HG02759 (cell line): ENCODE data around the gene SORBS1.

Source experiments
- ATAC-seq: cut with Tn5 transposase; IDR thresholded peaks from one replicate; pipeline ENCODE4 v1.9.1; 2021; ENCODE audit warnings: mild to moderate bottlenecking, moderate library complexity; ENCODE audit not compliant: unreplicated experiment

SORBS1 gene

DNA sequence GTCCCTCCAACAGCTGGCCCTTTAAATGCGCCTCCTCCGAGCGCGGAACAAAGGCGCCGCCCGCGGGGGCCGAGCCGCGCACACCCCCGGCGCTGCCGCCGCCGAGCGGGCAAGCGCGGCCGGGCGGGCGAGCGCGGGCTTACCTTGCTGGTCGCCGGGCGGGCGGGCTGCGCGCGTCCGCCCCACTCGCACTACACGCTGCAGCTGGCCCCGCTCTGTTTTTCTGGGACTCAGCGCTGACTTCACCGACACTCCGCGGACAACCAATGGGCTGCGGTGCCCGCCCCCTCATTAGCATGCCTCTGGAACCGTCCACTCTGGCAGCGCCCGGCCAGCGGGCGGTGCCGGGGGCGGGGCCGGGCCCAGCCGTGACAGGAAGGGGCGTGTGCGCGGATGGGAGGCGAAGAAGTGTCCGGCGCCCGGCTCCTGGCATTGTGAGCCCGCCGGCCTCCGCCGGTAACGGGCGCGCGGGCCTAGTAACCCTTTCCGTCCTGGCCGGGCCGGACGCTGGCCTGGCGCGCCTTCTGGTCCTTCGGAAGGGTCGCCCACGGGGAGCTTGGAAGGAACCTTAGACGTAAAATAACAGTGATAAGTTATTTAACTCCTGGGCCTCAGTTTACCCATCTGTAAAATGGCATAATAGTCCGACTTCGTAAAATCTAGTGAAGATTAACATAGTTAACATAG is at the start of gene SORBS1:
Gene SORBS1, minus strand, starts transcription at position 195 of the 687 bp plus-strand sequence. CDS start 120,236 bp downstream, outside the sequence.
- ATAC-seq = peak; percentile 100

DNA sequence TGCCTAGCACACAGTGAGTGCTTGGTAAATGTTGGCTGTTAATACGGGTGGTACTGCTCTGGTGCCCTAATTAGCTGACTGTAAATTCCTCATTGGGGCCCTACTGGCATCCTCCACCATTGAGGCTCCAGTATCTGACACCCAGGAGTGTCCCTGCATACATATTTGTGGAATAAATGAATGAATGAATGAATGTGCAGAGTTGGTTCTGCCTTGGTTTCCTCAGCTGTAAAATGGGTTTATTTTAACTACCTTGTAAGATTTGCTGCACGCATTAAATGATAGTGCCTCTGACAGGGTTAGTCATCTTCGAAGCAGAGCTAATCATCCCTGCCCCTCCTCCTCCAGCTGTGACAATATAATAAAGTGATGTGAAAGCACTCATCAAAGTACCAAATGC is 49.6 kb upstream of the SORBS1 start:
- no peak for ATAC-seq

DNA sequence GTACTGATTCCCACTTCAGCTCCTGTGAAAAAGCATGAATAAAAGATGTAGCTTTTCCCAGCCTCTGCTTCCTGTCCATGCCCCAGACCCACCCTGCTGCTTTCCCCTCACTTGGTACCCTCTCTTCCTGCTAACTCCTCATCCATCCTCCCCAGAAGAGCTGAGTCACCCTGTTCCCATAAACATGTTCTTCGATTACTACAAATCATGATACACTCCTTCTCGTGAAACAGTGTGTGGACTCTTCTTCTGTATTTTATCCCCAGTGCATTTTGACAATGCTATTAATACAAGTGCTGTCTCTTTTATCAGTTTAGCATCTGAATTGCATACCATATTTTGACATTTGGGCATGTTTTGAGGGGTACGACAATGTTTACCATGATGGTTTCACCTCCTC is 45.8 kb upstream of the SORBS1 start:
- no peak for ATAC-seq

DNA sequence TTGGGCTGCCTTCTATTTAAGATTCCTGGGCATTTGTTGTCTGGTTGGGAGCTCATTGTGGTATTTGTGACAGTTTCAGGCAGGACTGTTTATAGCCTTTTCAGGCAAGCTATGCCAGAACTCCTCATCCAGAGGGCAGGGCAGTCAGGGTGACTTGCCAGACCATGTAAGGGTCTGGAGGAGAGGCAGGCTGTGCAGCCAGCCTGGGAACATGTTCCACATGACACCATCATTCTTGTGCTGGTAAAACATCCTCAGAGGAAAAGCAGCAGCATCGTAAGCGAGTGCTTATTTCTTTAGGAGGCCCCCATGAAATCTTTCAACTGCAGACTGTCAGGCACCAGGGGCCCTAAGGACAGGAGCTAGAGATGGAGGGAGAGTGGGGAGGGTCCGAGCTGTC is 44.0 kb upstream of the SORBS1 start:
- no peak for ATAC-seq

- no peak for ATAC-seq
These were observed 43.5 kb upstream of the SORBS1 start for GRCh38 chr10:95604630-95605029.

DNA sequence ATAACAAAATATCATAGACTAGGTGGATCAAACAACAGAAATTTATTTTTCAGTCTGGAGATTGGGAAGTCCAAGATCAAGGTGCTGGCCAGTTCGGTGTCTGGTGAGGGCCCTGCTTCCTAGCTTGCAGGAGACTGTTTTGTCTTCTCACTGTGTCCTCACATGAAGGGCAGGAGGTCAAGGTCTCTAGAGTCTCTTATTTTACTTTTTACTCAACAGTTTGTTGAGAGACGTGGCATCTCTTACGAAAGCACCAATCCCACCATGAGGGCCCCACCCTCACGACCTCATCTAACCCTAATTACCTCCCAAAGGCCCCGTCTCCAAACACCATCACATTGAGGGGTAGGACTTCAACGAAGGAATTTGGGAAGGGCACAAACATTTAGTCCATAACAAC is 41.2 kb upstream of the SORBS1 start:
- no peak for ATAC-seq

DNA sequence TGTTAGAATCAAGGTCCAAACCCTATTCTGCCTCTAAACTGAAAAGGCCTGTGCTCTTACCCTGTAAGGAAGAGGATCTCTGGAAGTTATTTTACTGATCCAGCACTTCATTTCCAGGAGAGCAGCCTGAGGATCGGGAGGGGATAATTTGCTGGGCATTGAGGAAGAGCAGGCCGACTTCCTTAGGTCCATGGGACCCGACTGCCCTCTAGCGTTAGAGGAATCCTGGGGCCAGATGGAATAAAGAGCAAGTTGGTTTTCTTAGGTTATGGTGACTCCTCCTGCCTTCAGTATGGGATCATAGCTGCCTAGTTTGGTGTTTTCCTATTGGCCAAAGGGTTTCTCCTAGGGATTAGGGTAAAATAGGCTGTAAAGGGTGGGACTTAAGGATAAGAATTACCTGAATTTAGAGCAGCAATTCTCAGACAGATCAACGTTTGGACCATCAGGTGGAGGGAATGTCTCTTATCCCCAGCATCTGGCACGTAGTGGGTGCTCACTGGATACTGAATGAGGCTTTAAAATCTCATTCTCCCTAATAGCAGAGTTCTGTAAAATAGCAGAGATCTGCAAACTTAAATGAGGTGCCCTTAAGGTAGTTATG is 40.0 kb upstream of the SORBS1 start:
- no peak for ATAC-seq

DNA sequence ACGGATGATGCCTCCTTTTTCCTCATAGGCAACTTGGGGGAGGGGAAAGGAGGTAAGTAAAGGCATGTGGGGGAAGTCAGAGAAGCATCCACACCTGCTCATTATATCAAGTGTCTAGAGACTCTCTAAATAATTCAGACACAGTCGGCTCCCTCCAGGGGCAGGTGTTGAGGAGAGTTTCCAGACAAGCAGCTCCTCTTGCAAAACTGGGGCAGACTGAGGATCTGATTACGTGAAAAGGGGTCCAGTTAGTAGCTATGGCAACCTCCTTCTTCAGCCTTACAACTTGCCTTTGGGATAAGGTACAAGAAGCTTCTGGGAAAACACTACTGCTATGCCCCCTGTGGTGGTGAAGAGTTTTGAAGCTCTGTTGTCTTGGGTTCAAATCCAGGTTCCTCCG is 39.0 kb upstream of the SORBS1 start:
- ATAC-seq = no peak

GRCh38 chr10:95597788-95598187 is 36.6 kb upstream of the SORBS1 start:
- ATAC-seq = no peak

DNA sequence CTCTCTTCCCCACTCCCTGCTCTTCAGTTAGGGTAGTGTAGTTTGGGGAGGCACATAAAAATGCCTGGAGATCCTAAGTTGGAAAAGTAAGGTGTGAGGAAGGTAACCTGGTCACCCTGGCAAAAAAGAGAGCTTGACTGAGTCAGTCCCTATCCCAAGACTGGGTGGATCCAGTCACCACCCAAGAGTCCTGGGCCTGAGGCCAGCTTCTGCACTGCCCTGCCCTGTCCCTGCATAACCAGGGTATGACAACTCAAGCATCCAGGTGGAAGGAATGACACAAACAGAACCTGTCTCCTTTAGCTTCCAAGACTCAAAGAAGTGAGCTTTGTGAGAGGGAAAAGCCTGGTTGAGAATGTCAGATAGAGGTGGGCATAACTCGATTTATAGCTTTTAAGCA is 26.9 kb upstream of the SORBS1 start:
- ATAC-seq = no peak

DNA sequence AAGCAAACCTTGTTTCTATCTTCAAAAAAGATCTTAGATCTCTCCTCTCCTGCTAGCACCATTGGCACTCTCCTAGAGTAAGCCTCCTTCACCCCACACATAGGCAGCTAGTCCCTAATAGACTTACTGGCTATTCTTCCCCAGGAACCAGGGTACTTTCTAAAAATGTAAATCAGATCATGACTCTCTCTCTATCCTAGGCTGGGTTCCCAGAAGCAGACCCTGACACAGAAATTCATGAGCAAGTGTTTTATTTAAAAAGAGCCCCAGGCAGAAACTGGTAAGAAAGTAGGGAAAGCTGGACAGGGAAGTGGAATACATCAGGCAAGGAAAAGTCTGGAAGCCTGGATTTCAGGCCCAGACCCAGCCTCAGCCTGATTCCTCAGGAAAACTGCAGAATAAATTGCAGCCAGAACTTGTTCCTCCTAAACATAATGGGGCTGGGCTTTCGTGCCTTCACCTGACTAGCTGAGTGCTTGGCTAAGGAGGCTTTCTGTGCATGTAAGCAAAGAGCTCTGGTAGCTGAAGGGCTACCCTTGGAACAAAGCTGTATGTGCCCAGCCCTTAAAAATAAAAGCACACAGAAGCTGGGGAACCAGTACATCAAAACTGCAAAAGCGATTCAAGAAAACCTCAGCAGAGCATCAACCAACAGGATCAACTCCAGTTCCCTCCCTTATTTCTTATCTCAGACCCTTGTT is 18.8 kb upstream of the SORBS1 start:
- ATAC-seq = no peak

- ATAC-seq = no peak
These were observed 18.1 kb upstream of the SORBS1 start for GRCh38 chr10:95579292-95579691.

- no peak for ATAC-seq
These were observed 17.4 kb upstream of the SORBS1 start for GRCh38 chr10:95578619-95579018.

DNA sequence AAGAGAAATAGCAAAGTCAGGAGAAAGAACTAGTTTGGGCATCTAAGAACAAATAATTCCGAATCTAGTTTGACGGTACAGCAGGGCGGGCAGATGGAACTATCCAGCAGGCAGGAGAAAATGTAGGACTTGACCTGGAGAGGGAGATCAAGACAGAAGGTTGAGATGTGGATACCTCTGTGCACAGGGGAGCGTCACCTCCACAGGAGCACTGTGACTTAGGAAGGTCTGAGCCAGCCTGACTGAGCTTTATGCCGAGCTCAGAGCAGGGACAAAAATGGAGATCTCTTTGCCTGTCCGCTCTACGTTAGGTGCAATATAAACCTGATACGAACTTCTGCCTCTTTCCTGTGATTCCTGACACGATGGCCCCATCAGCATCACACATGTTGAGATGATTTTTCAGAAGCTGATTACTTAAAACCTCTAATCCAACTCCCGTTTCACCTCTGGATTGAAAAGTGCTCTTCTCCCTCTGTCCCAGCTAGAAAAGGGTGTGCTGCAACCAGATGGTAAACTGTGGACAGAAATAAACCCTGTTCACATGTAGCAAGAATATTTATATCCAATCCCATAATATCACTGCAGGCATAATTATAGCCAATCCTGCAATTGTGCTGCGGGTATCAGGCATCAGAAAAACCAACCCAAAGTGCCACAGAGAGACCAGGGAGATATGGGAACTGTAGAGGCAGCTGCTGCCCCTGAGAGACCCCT is 13.6 kb upstream of the SORBS1 start:
- ATAC-seq = no peak

GRCh38 chr10:95573964-95574604 is 12.9 kb upstream of the SORBS1 start:
- no peak for ATAC-seq

- ATAC-seq = no peak
These were observed 12.4 kb upstream of the SORBS1 start for GRCh38 chr10:95573527-95573926.

DNA sequence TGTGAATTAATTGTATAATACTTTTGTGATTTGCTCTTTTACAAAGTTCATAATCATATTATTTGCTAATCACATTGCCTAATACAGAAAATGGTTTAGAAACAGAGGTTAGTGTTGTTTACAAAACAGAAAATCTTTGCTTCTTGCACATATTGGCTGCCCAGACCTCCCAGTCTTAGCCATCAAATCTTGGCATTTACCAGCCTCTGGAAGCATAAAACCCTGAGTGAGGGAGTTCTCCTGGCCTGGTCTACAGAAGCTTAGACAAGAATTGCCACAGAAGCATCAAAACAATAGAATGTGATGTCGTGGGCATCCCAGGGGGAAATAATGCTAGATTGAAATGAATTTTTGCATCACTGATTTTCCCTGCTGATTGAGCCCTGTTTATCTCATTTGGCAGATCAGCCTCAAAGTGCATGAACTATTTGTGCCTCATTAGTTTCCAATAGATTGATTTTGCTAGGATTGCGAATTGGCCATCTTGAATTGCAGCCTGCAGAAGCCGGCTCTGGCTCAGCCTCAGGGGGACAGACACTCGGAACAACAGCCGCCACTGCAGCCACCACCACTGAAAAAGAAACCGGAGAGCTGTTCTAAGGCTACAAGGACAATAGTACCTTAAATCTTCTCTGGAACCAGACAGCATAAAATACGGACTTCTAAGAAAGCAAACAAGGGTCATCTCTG is 11.1 kb upstream of the SORBS1 start:
- no peak for ATAC-seq

- no peak for ATAC-seq
These were observed 10.2 kb upstream of the SORBS1 start for GRCh38 chr10:95571390-95571789.

GRCh38 chr10:95569368-95569767 is 8.2 kb upstream of the SORBS1 start:
- ATAC-seq = no peak

GRCh38 chr10:95567903-95568630 is 6.9 kb upstream of the SORBS1 start:
- ATAC-seq = no peak
